OCI-M1 (cell line): ENCODE results near the gene SLC25A36.
A peak's percentile ranks its signal among the peaks of the same experiment; 100 is the strongest.
"Not testable (repeated sequence)": the region's sequence is repeated elsewhere in the genome, so short reads cannot be mapped to it uniquely, and the experiment has no call there.

Experiments used
- DNase-seq: peaks from one replicate; lab custom pipeline; 2025; lab: John Stamatoyannopoulos, UW

Gene SLC25A36

GRCh38 chr3:140931801-140932200 lies 9.8 kb upstream of the SLC25A36 start:
- no peak for DNase-seq

- DNase-seq: no peak
Observed at GRCh38 chr3:140933109-140933508, 8.5 kb upstream of the SLC25A36 start.

- no peak for DNase-seq
Observed at GRCh38 chr3:140933552-140933951, 8.1 kb upstream of the SLC25A36 start.

- DNase-seq: not testable (repeated sequence)
Observed at GRCh38 chr3:140939305-140939704, 2.3 kb upstream of the SLC25A36 start.

- no peak for DNase-seq
Observed at GRCh38 chr3:140941090-140941433, 574 bp upstream of the SLC25A36 start.

GRCh38 chr3:140942221-140943104 lies 827 bp downstream of the SLC25A36 start:
- peak; percentile 73 for DNase-seq

GRCh38 chr3:140943781-140944552 lies 2.3 kb downstream of the SLC25A36 start:
- DNase-seq: peak; percentile 16

- no peak for DNase-seq
Observed at GRCh38 chr3:140948460-140949249, 7.0 kb downstream of the SLC25A36 start.

GRCh38 chr3:140950144-140950543 lies 8.5 kb downstream of the SLC25A36 start:
- no peak for DNase-seq

- no peak for DNase-seq
Observed at GRCh38 chr3:140950863-140951262, 9.2 kb downstream of the SLC25A36 start.

GRCh38 chr3:140951750-140952149 lies 10.1 kb downstream of the SLC25A36 start:
- DNase-seq: not testable (repeated sequence)

- DNase-seq: peak; percentile 89
Observed at GRCh38 chr3:140953028-140953960, 11.7 kb downstream of the SLC25A36 start.

- no peak for DNase-seq
Observed at GRCh38 chr3:140954576-140954975, 12.9 kb downstream of the SLC25A36 start.

- DNase-seq: no peak
Observed at GRCh38 chr3:140955645-140956044, 14.0 kb downstream of the SLC25A36 start.

GRCh38 chr3:140956058-140956835 lies 14.6 kb downstream of the SLC25A36 start:
- DNase-seq: peak; percentile 12

- DNase-seq: peak; percentile 66
Observed at GRCh38 chr3:140972833-140973232, 31.2 kb downstream of the SLC25A36 start.

- DNase-seq: no peak
Observed at GRCh38 chr3:140974900-140975299, 33.3 kb downstream of the SLC25A36 start.

GRCh38 chr3:140980663-140981062 lies 39.0 kb downstream of the SLC25A36 start:
- DNase-seq: no peak

GRCh38 chr3:140987792-140988191 lies 46.2 kb downstream of the SLC25A36 start:
- DNase-seq: not testable (repeated sequence)

GRCh38 chr3:140994316-140994715 lies 52.7 kb downstream of the SLC25A36 start:
- no peak for DNase-seq
